H1 (cell line): Measurements from ENCODE around the gene POLR2L. TPM values are rescaled to one million over a fixed set of nuclear protein-coding genes. Genes with fewer than 3 reads are reported as not detected.

Source experiments
- CTCF ChIA-PET: fragments of 300-600 bp; sonication (Branson Sonifier 250); formaldehyde crosslinking; loops from one replicate; lab custom pipeline; 2021; ENCODE audit not compliant: partially characterized antibody; lab: Charles Lee
- POLR2A ChIA-PET: fragments of 300-600 bp; sonication (Branson Sonifier 250); formaldehyde crosslinking; loops from one replicate; lab custom pipeline; 2021; ENCODE audit warnings: inconsistent platforms; ENCODE audit not compliant: partially characterized antibody; lab: Charles Lee
- DNase-seq, 2 experiments: peaks; one replicate each; pipeline versions ENCODE4 v3.0.0 to v3.0.0-alpha.2; 2010 to 2022; ENCODE audit warnings: low spot score in 2 of 2, low read depth in 1 of 2, mixed read lengths in 1 of 2
- FAIRE-seq: peaks from 2 replicates; lab custom pipeline; 2011; peaks lifted over from hg19 to GRCh38; lab: Jason Lieb, UNC
- H2AFZ ChIP-seq: 2 replicates; pipeline ENCODE4 v1.8.1; 2012; ENCODE audit warnings: low read length, inconsistent platforms
- H2AK5ac ChIP-seq: 2 replicates; pipeline ENCODE4 v1.6.1; 2013; ENCODE audit warnings: low read depth, low read length
- H2BK120ac ChIP-seq: replicated peaks from 2 replicates; pipeline ENCODE3; 2013; ENCODE audit warnings: low read depth, low read length, inconsistent platforms
- H2BK12ac ChIP-seq: 2 replicates; pipeline ENCODE4 v1.6.1; 2013; ENCODE audit warnings: low read depth, low read length
- H2BK15ac ChIP-seq: 2 replicates; pipeline ENCODE4 v1.6.1; 2013; ENCODE audit warnings: low read length
- H2BK20ac ChIP-seq: 2 replicates; pipeline ENCODE4 v1.6.1; 2013; ENCODE audit warnings: low read length
- H2BK5ac ChIP-seq: 2 replicates; pipeline ENCODE4 v1.6.1; 2013; ENCODE audit warnings: low read depth, low read length
- H3K14ac ChIP-seq: 2 replicates; pipeline ENCODE4 v1.6.1; 2013; ENCODE audit warnings: inconsistent platforms; ENCODE audit not compliant: insufficient read length
- H3K18ac ChIP-seq: 2 replicates; pipeline ENCODE4 v1.6.1; 2013; ENCODE audit warnings: low read length; ENCODE audit errors: extremely low read depth
- H3K23ac ChIP-seq: 2 replicates; pipeline ENCODE4 v1.6.1; 2013; ENCODE audit warnings: inconsistent platforms; ENCODE audit not compliant: insufficient read length
- H3K23me2 ChIP-seq: 2 replicates; pipeline ENCODE4 v1.6.1; 2013; ENCODE audit warnings: low read depth, low read length
- H3K27ac ChIP-seq: 2 replicates; pipeline ENCODE4 v1.6.1; 2011; ENCODE audit warnings: low read depth, low read length, inconsistent platforms
- H3K27me3 ChIP-seq, 4 experiments: replicated peaks in 1 of 4; 1 replicate in 1 of 4; 2 replicates in 3 of 4; pipeline versions ENCODE4 v1.6.1 to v1.8.1; 2011 to 2013; ENCODE audit warnings: low read length in 3 of 4, mild to moderate bottlenecking in 3 of 4, inconsistent platforms in 2 of 4, mixed read lengths in 2 of 4, moderate library complexity in 1 of 4; ENCODE audit not compliant: control insufficient read depth in 3 of 4, insufficient read depth in 3 of 4; ENCODE audit errors: extremely low read depth in 1 of 4
- H3K36me3 ChIP-seq, 4 experiments: 2 replicates each; pipeline versions ENCODE4 v1.6.1 to v1.8.1; 2011 to 2013; ENCODE audit warnings: mild to moderate bottlenecking in 4 of 4, low read length in 3 of 4, moderate library complexity in 2 of 4, control low read depth in 1 of 4, inconsistent platforms in 1 of 4; ENCODE audit not compliant: insufficient read depth in 4 of 4, control insufficient read depth in 2 of 4
- H3K4ac ChIP-seq: replicated peaks from 2 replicates; pipeline ENCODE3; 2013; ENCODE audit warnings: low read length, low read depth, mixed read lengths, inconsistent platforms; ENCODE audit not compliant: insufficient read length
- H3K4me1 ChIP-seq, 4 experiments: replicated peaks in 1 of 4; 1 replicate in 1 of 4; 2 replicates in 3 of 4; pipeline versions ENCODE4 v1.6.1 to v1.8.1; 2011 to 2013; ENCODE audit warnings: low read length in 3 of 4, inconsistent platforms in 2 of 4, mixed read lengths in 1 of 4; ENCODE audit not compliant: insufficient read depth in 4 of 4, control insufficient read depth in 3 of 4
- H3K4me2 ChIP-seq, 2 experiments: 2 replicates each; pipeline versions ENCODE4 v1.6.1 to v1.8.1; 2011 to 2013; ENCODE audit warnings: low read depth in 2 of 2, low read length in 2 of 2, control low read depth in 1 of 2, inconsistent platforms in 1 of 2, mild to moderate bottlenecking in 1 of 2; ENCODE audit not compliant: insufficient read depth in 1 of 2
- H3K4me3 ChIP-seq, 4 experiments: fragments of 200-600, 300-600 bp in 1 of 4; sonication (generic), shearing (Covaris generic), sonication (Bioruptor Twin) in 1 of 4; 2 replicates each; pipeline versions ENCODE4 v1.5.1 to v1.8.1; 2011 to 2016; ENCODE audit warnings: low read length in 4 of 4, low read depth in 3 of 4, control low read depth in 2 of 4, inconsistent platforms in 2 of 4, mild to moderate bottlenecking in 2 of 4, mixed read lengths in 1 of 4, moderate library complexity in 1 of 4; ENCODE audit not compliant: insufficient read depth in 2 of 4; ENCODE audit errors: extremely low read depth in 1 of 4
- H3K56ac ChIP-seq: replicated peaks from 2 replicates; pipeline ENCODE3; 2013; ENCODE audit warnings: low read depth, mild to moderate bottlenecking, mixed read lengths, low read length, inconsistent platforms; ENCODE audit not compliant: insufficient read length
- H3K79me1 ChIP-seq: 2 replicates; pipeline ENCODE4 v1.6.1; 2013; ENCODE audit warnings: low read depth, low read length, control low read depth
- H3K79me2 ChIP-seq, 2 experiments: 2 replicates each; pipeline versions ENCODE4 v1.6.1 to v1.8.1; 2012 to 2013; ENCODE audit warnings: low read length in 2 of 2, mild to moderate bottlenecking in 2 of 2, inconsistent platforms in 1 of 2; ENCODE audit not compliant: insufficient read depth in 2 of 2, control insufficient read depth in 1 of 2
- H3K9ac ChIP-seq, 4 experiments: replicated peaks in 1 of 4; 1 replicate in 1 of 4; 2 replicates in 3 of 4; pipeline versions ENCODE4 v1.6.1 to v1.8.1; 2011 to 2013; ENCODE audit warnings: low read depth in 3 of 4, low read length in 3 of 4, control low read depth in 2 of 4, mild to moderate bottlenecking in 2 of 4, moderate library complexity in 2 of 4, inconsistent platforms in 1 of 4; ENCODE audit errors: extremely low read depth in 1 of 4
- H3K9me3 ChIP-seq, 2 experiments: 2 replicates each; pipeline versions ENCODE4 v1.6.1 to v1.8.1; 2012 to 2013; ENCODE audit warnings: mild to moderate bottlenecking in 2 of 2, moderate library complexity in 2 of 2, control low read depth in 1 of 2, inconsistent platforms in 1 of 2, low read depth in 1 of 2, low read length in 1 of 2, mixed read lengths in 1 of 2; ENCODE audit not compliant: insufficient read depth in 2 of 2
- H4K20me1 ChIP-seq, 2 experiments: replicated peaks in 1 of 2; 2 replicates each; pipeline versions ENCODE3 to v1.8.1; 2011 to 2013; ENCODE audit warnings: inconsistent platforms in 2 of 2, low read length in 2 of 2, mild to moderate bottlenecking in 1 of 2; ENCODE audit not compliant: insufficient read depth in 2 of 2, control insufficient read depth in 1 of 2
- H4K5ac ChIP-seq: 2 replicates; pipeline ENCODE4 v1.6.1; 2013; ENCODE audit warnings: low read length, low read depth, mixed read lengths, inconsistent platforms; ENCODE audit not compliant: insufficient read length
- H4K8ac ChIP-seq: 2 replicates; pipeline ENCODE4 v1.8.0; 2013; ENCODE audit warnings: mild to moderate bottlenecking, moderate library complexity, low read length, inconsistent platforms; ENCODE audit not compliant: insufficient read depth; ENCODE audit errors: extremely low read depth
- H4K91ac ChIP-seq: replicated peaks from 2 replicates; pipeline ENCODE3; 2013; ENCODE audit warnings: low read length, mixed read lengths, inconsistent platforms; ENCODE audit not compliant: insufficient read length
- ATF2 ChIP-seq: IDR thresholded peaks from 2 replicates; pipeline ENCODE4 v1.6.1; 2012; ENCODE audit warnings: low read length, inconsistent platforms
- MAFK ChIP-seq: IDR thresholded peaks from 2 replicates; pipeline ENCODE4 v1.6.1; 2012; ENCODE audit warnings: low read depth, mild to moderate bottlenecking, improper control_type of control experiment, low read length
- TEAD4 ChIP-seq: IDR thresholded peaks from 2 replicates; pipeline ENCODE4 v1.6.1; 2012; ENCODE audit warnings: low read depth, low read length, inconsistent platforms, mixed read lengths
- WGBS, 2 experiments: shearing (Covaris generic) in 1 of 2; methylation state at CpG; one replicate each; pipeline versions ENCODE4 v1.1.6 to v1.1.7; 2013 to 2015; ENCODE audit warnings: low lambda C conversion rate in 2 of 2, mixed read lengths in 2 of 2, inconsistent platforms in 1 of 2, low coverage in 1 of 2, missing lambda C conversion rate in 1 of 2; ENCODE audit not compliant: insufficient replicate concordance in 2 of 2, insufficient coverage in 1 of 2, insufficient read length in 1 of 2; ENCODE audit errors: extremely low coverage in 1 of 2, missing lambda C conversion rate in 1 of 2; 5-methylcytosine and 5-hydroxymethylcytosine counted together
- polyA plus RNA-seq, 7 experiments: library from polyadenylated mRNA; depleted of rRNA in 3 of 7; stranded (reverse) in 5 of 7; unstranded in 2 of 7; fragments of >200 nt in 5 of 7; fragments of 200-250 nt in 2 of 7; gene quantifications; 1 replicate in 5 of 7; 2 replicates in 1 of 7; 4 replicates in 1 of 7; pipeline versions ENCODE4 v1.2.1 to v1.2.3, GENCODE V29; 2011 to 2013; ENCODE audit warnings: missing spikeins in 2 of 7, mixed read lengths in 2 of 7
- total RNA-seq: library from RNA; stranded (reverse); fragmentation: NEBNext Ultra II Directional; extraction: Animal tissue kit (Norgen Biotek cat#: 25700); gene quantifications from 2 replicates; pipeline ENCODE4 v1.2.1, GENCODE V29; 2021

POLR2L gene
- total and polyA plus RNA-seq, 2 of the 8 experiments (the other 6 are each of a cell fraction or from before 2014, with no cell fraction given) = 140 to 151 TPM

- Histone ChIP-seq H3K36me3 (peaks cover 0 to 12% (median 0%) of the 10 kb centered on the region in 4 experiments; a peak in 4 of 8 replicates), H3K9me3 (no peaks in the 10 kb centered on the region), H2BK5ac (no peak overlapping the region), H3K18ac (no peak overlapping the region), H3K23ac (no peak overlapping the region), H3K9ac (no peak overlapping the region), H4K8ac (no peak overlapping the region), H3K23me2 (no peaks in the 10 kb centered on the region), H3K4me2 (no peak overlapping the region), H4K91ac (no peak overlapping the region), H2BK20ac (no peak overlapping the region), H2BK15ac (no peak overlapping the region), H3K4ac (no peak overlapping the region), H2AK5ac (no peak overlapping the region), H3K56ac (no peak overlapping the region), H4K20me1 (peaks cover 8 to 25% of the 10 kb centered on the region in 2 experiments), H3K4me3 (no peak overlapping the region), H2BK12ac (no peak overlapping the region), H3K14ac (no peak overlapping the region), H3K79me2 (no peaks in the 10 kb centered on the region), H2AFZ (no peak overlapping the region), H3K4me1 (no peaks in the 10 kb centered on the region; a peak in 2 of 7 replicates), H3K79me1 (no peaks in the 10 kb centered on the region), H2BK120ac (no peak overlapping the region), H4K5ac (no peak overlapping the region), H3K27me3 (no peaks in the 10 kb centered on the region), H3K27ac (no peak overlapping the region)
- 94% methylated on average over 21 of the region's 21 CpGs; no CpG with 5 or more reads in 1 of the 2 experiments for WGBS, 2 experiments
- ChIA-PET POLR2A (interaction anchor here (1.2 to 2.8 kb wide), 8 partner anchors 8 to 33 kb away, joined by 4 to 10 read pairs (median 5); partner anchors contain the start of gene TSPAN4), CTCF (interaction anchor here (2.5 to 2.8 kb wide), 2 partner anchors 14 to 28 kb away, joined by 8 to 11 read pairs; no protein-coding TSS in a partner anchor)
- TF ChIP-seq TEAD4 (no peak), ATF2 (no peak), MAFK (no peak)
- FAIRE-seq = no peak
- no peak for DNase-seq
Measured at GRCh38 chr11:875769-876301, 33.5 kb upstream of the POLR2L start.
